ENCODE data around the gene CST7.

The CST7 gene

GRCh38 chr20:24987244-24987643 lies 38.2 kb downstream of the CST7 start:
- Histone ChIP-seq H3F3A (ENCODE audit: insufficient read depth, low read length) (no peaks in the 10 kb centered on the region), H4K20me1 (ENCODE audit: insufficient read depth, low read length) (no peaks in the 10 kb centered on the region), H3K9me2 (ENCODE audit: low read depth, low read length) (no peaks in the 10 kb centered on the region), H3K27me3 (ENCODE audit: insufficient read depth, low read length) (no peaks in the 10 kb centered on the region), H3K4me1 (ENCODE audit: insufficient read depth, low read length, severe bottlenecking) (peaks cover 18% of the 10 kb centered on the region), H3K9me3 (ENCODE audit: low read length) (no peaks in the 10 kb centered on the region), H3K79me2 (ENCODE audit: insufficient read depth, low read length) (no peaks in the 10 kb centered on the region), H2AFZ (ENCODE audit: low read length) (no peak overlapping the region), H3K36me3 (ENCODE audit: insufficient read depth, low read length) (peaks cover 11% of the 10 kb centered on the region; the same call in 1 of the 2 replicates), H3K4me2 (ENCODE audit: low read length) (no peak overlapping the region), H3K4me3 (ENCODE audit: low read depth, low read length, poor library complexity, severe bottlenecking) (no peak overlapping the region), H3K9ac (ENCODE audit: low read length) (no peak overlapping the region), H3K27ac (ENCODE audit: low read depth, low read length, poor library complexity, severe bottlenecking) (no peak overlapping the region)
- no peak for TF ChIP-seq EZH2 (IDR thresholded peaks at IDR 0.05; ENCODE audit: borderline replicate concordance, low read length)
- no peak for TF ChIP-seq CTCF (IDR thresholded peaks at IDR 0.05; ENCODE audit: low read length)

GRCh38 chr20:24987873-24988835 lies 39.1 kb downstream of the CST7 start:
- Histone ChIP-seq H3K36me3 (ENCODE audit: insufficient read depth, low read length) (peaks cover 3% of the 10 kb centered on the region; the same call in 1 of the 2 replicates), H3K79me2 (ENCODE audit: insufficient read depth, low read length) (no peaks in the 10 kb centered on the region), H3K27ac (ENCODE audit: low read depth, low read length, poor library complexity, severe bottlenecking) (no peak overlapping the region), H3K9me3 (ENCODE audit: low read length) (no peaks in the 10 kb centered on the region), H3K4me1 (ENCODE audit: insufficient read depth, low read length, severe bottlenecking) (peaks cover 22% of the 10 kb centered on the region), H3K4me3 (ENCODE audit: low read depth, low read length, poor library complexity, severe bottlenecking) (no peak overlapping the region), H3K4me2 (ENCODE audit: low read length) (no peak overlapping the region), H2AFZ (ENCODE audit: low read length) (no peak overlapping the region), H4K20me1 (ENCODE audit: insufficient read depth, low read length) (no peaks in the 10 kb centered on the region), H3F3A (ENCODE audit: insufficient read depth, low read length) (no peaks in the 10 kb centered on the region), H3K9me2 (ENCODE audit: low read depth, low read length) (no peaks in the 10 kb centered on the region), H3K9ac (ENCODE audit: low read length) (no peak overlapping the region), H3K27me3 (ENCODE audit: insufficient read depth, low read length) (no peaks in the 10 kb centered on the region)
- no peak for TF ChIP-seq CTCF (IDR thresholded peaks at IDR 0.05; ENCODE audit: low read length)
- no peak for TF ChIP-seq EZH2 (IDR thresholded peaks at IDR 0.05; ENCODE audit: borderline replicate concordance, low read length)

GRCh38 chr20:24989162-24989561 lies 40.1 kb downstream of the CST7 start:
- H3K9ac ChIP-seq (ENCODE audit: low read length): no peak overlapping the region
- no peaks in the 10 kb centered on the region for H3K79me2 ChIP-seq (ENCODE audit: insufficient read depth, low read length)
- no peaks in the 10 kb centered on the region for H3K9me3 ChIP-seq (ENCODE audit: low read length)
- H3K27ac ChIP-seq (ENCODE audit: low read depth, low read length, poor library complexity, severe bottlenecking): no peak overlapping the region
- TF ChIP-seq EZH2 (IDR thresholded peaks at IDR 0.05; ENCODE audit: borderline replicate concordance, low read length) (no peak), CTCF (IDR thresholded peaks at IDR 0.05; ENCODE audit: low read length) (no peak)
- H3K36me3 ChIP-seq (ENCODE audit: insufficient read depth, low read length): no peaks in the 10 kb centered on the region
- H3K4me3 ChIP-seq (ENCODE audit: low read depth, low read length, poor library complexity, severe bottlenecking): no peak overlapping the region
- no peaks in the 10 kb centered on the region for H3K27me3 ChIP-seq (ENCODE audit: insufficient read depth, low read length)
- H3F3A ChIP-seq (ENCODE audit: insufficient read depth, low read length): no peaks in the 10 kb centered on the region
- H3K9me2 ChIP-seq (ENCODE audit: low read depth, low read length): no peaks in the 10 kb centered on the region
- no peak overlapping the region for H3K4me2 ChIP-seq (ENCODE audit: low read length)
- H2AFZ ChIP-seq (ENCODE audit: low read length): no peak overlapping the region
- H3K4me1 ChIP-seq (ENCODE audit: insufficient read depth, low read length, severe bottlenecking): peaks cover 29% of the 10 kb centered on the region
- no peaks in the 10 kb centered on the region for H4K20me1 ChIP-seq (ENCODE audit: insufficient read depth, low read length)
